ENCODE data around the gene CDK13. TPM values are rescaled to one million over a fixed set of nuclear protein-coding genes. Genes with fewer than 3 reads are reported as not detected.

CDK13 gene
- total RNA-seq = 27.9 and 29.8 TPM in 2 replicates

GRCh38 chr7:39949971-39950472, at the start of gene CDK13:
CDK13 (plus strand) TSS chr7:39950256; CDS start chr7:39950642, 386 bp downstream.

GRCh38 chr7:40134428-40135316, 184.6 kb downstream of the CDK13 start, which contains the start of the genes MPLKIP and SUGCT:
MPLKIP (minus strand) TSS chr7:40134622; CDS start chr7:40134567, 55 bp downstream.
SUGCT (plus strand) TSS chr7:40135005.

Other genes with a start within 250 kb of the CDK13 start
- 32.8 and 44.7 TPM in 2 replicates for gene MPLKIP, start 184.4 kb downstream of the CDK13 start, total RNA-seq
- gene SUGCT, start 184.7 kb downstream of the CDK13 start, total RNA-seq = 2.5 and 4.3 TPM in 2 replicates

Data from cardiac ventricle fibroblast (primary cell).